ENCODE results near the gene FIP1L1.

Gene FIP1L1

GRCh38 chr4:53508446-53508845, 131.0 kb downstream of the FIP1L1 start:
- no peaks in the 10 kb centered on the region for H3K27me3 ChIP-seq
- no peak overlapping the region for H3K27ac ChIP-seq
- no peak for TF ChIP-seq CTCF (IDR thresholded peaks at IDR 0.05)
- no peaks in the 10 kb centered on the region for H3K4me1 ChIP-seq (ENCODE audit: control insufficient read depth in 1 of 2, insufficient read depth in 1 of 2, low read depth in 1 of 2, low read length in 1 of 2)
- no peaks in the 10 kb centered on the region for H3K9me3 ChIP-seq
- H3K36me3 ChIP-seq = no peaks in the 10 kb centered on the region
- H3K4me3 ChIP-seq (ENCODE audit: low read depth in 1 of 2, low read length in 1 of 2) = no peak overlapping the region

- no peak overlapping the region for H3K4me3 ChIP-seq (ENCODE audit: low read depth in 1 of 2, low read length in 1 of 2)
- no peaks in the 10 kb centered on the region for H3K36me3 ChIP-seq
- no peaks in the 10 kb centered on the region for H3K4me1 ChIP-seq (ENCODE audit: control insufficient read depth in 1 of 2, insufficient read depth in 1 of 2, low read depth in 1 of 2, low read length in 1 of 2)
- H3K27ac ChIP-seq = no peak overlapping the region
- no peaks in the 10 kb centered on the region for H3K9me3 ChIP-seq
- TF ChIP-seq CTCF (IDR thresholded peaks at IDR 0.05) = no peak
- no peaks in the 10 kb centered on the region for H3K27me3 ChIP-seq
These were observed 132.9 kb downstream of the FIP1L1 start for GRCh38 chr4:53510321-53510720.

Data from neutrophil (primary cell).